ENCODE results near the gene MYO1F.
A peak's percentile ranks its signal among the peaks of the same experiment; 100 is the strongest.
"Not testable (repeated sequence)": the region's sequence is repeated elsewhere in the genome, so short reads cannot be mapped to it uniquely, and the experiment has no call there.

MYO1F gene

GRCh38 chr19:8564866-8565265 lies 12.4 kb downstream of the MYO1F start:
- not testable (repeated sequence) for DNase-seq (ENCODE audit: low spot score)

DNA sequence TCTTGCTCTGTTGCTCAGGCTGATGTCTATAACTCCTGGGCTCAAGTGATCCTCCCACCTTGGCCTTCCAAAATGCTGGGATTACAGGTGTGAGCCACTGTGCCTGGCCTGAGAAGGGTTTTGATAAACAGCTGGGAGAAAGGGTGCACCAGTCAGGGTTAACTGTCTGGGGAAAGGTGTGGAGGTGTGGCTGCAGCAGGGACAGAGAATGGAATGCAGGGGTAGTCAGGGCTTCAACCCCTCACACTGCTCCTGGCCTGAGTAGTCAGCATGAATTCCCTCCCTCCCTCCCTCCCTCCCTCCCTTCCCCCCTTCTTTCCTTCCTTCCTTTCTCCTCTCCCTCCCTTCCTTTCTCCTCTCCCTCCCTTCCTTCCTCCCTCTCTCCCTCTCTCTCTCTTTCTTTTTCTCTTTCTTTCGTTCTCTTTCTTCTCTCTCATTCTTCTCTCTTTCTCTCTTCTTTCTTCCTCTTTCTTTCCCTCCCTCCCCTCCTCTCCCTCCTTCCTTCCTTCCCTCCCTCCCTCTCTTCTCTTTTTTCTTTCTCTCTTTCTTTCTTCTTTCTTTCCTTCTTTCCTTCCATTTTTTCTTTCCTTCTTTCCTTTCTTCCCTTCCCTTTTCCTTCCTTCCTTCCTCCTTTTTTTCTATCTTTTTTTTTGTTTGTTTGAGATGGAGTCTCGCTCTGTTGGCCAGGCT lies 16.0 kb downstream of the MYO1F start:
- no peak for DNase-seq (ENCODE audit: low spot score)

- no peak for DNase-seq (ENCODE audit: low spot score)
These were observed 18.9 kb downstream of the MYO1F start for GRCh38 chr19:8558325-8558724.

DNA sequence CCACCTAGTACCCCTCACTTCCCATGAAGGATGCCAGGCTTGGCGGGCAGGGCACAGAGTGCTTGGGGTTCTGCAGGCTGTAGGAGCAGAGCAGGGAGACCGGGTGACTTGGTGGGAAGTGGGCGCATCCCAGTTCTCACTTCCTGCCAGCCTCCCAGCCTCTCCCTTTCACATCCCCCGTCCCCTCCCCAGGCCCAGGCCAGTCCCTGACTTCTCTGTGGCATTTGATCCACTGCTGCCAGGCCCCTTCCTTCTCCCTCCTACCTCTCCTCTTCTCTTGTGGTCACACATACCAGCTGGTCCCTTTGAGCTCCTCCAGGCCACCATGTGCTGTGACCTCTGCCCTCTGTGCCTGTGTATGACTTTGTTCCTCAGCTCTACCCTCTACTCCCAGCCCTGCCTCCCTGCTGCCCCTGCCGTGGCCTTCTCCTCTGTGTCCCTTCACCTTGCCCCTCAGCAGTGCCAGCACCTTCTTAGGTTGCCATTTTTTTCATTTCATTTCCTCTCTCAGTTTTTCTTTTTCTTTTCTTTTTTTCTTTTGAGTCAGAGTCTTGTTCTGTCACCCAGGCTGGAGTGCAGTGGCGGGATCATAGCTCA lies 19.5 kb downstream of the MYO1F start:
- DNase-seq (ENCODE audit: low spot score) = no peak

- DNase-seq (ENCODE audit: low spot score) = not testable (repeated sequence)
These were observed 23.5 kb downstream of the MYO1F start for GRCh38 chr19:8553729-8554128.

- no peak for DNase-seq (ENCODE audit: low spot score)
These were observed 24.4 kb downstream of the MYO1F start for GRCh38 chr19:8552810-8553209.

DNA sequence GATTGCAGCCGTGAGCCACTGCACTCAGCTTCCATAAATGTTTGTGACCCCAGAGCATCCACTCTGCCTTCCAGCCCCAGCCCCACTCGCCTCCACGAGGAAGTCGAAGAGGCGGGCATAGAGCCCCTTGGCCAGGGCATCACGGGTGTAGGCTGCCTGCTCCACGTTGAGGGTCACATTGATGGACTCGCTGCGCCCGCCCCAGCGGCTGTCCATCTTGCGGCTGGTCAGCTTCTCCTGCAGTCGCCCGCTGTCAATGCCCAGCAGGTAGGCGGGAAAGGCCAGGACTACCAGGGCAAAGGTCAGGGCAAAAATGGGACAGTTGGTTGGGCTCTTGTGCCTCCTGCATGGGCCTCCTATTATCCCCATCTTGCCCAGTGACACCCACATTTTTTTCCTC lies 27.2 kb downstream of the MYO1F start:
- DNase-seq (ENCODE audit: low spot score) = no peak

- no peak for DNase-seq (ENCODE audit: low spot score)
These were observed 31.5 kb downstream of the MYO1F start for GRCh38 chr19:8545743-8546142.

DNA sequence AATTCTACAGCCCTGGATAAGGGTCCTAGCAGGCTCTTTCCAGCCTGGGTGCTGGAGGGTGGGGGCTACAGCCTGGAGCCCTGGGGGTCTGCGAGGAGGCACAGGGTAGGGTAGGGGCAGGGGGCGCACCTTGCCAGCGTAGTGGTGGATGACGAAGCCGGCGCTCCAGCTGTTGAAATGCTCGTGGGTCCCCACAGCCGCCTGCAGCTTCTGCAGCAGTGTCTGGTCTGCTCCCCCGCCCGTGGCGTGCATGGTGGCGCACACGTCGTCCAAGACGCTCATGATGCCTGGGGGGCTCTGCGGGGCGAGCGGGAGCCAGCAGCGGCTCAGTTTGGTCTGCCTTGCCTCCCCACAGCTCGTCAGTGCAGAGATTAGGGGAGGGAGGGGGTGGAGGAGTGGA lies 33.1 kb downstream of the MYO1F start:
- no peak for DNase-seq (ENCODE audit: low spot score)

DNA sequence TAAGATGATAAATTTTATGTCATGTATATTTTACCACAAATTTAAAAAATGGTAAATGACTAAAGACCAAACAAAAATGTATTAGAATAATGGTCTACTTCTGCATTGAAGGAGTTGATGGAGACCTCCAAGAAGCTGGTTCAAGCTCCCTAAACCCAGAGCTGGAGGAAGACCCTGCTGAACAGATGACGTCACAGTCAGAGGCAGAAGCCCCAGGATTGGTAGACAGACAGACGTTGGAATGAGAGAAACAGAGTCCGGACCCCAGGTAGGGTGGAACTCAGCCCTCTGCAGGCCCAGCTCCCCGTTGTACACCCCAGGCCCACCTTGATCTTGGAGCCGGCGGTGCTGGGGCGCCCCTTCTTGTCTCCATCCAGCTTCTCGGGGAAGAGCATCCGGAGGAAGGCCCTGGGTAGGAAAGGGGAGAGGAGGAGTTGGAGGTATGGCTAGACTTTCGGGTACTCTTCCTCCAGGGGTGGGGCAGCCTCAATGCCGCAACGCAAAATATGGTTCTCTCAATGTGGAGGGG lies 37.6 kb downstream of the MYO1F start:
- DNase-seq (ENCODE audit: low spot score) = no peak

GRCh38 chr19:8537099-8537498 lies 40.1 kb downstream of the MYO1F start:
- no peak for DNase-seq (ENCODE audit: low spot score)

- no peak for DNase-seq (ENCODE audit: low spot score)
These were observed 41.0 kb downstream of the MYO1F start for GRCh38 chr19:8536282-8536681.

DNA sequence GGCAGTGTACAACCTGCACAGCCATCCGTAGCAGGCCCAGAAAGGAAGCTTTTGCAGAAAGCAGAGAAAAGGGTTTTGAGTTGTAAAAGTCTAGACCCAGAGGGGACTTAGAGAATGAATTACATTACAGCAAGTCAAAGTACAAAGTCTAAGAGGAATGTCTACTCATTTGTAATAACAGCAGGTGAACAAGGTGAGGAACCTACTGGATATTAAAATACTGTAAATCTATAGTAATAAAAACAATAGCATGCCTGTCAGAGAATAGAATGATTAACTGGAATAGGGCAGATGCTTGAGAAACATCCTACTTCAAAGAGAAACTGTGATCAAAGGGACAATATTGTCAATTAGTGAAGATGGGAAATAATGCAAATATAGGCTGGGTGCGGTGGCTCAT lies 45.0 kb downstream of the MYO1F start:
- DNase-seq (ENCODE audit: low spot score) = no peak

DNA sequence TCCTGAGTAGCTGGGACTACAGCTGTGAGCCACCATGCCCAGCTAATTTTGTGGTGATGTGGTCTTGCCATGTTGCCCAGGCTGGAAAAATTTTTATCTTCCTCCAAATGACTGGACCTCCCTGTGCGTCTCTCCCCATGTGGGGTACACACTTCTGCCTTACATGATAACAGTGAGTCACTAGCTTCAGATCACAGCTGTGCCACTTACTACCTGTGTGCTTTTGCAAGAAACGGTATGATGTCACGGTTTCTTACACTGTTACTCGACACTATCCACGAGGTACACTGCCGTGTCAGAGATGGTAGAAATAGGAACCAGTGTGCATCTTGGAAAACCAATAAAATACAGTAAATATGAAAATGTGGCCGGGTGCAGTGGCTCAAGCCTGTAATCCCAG lies 45.8 kb downstream of the MYO1F start:
- DNase-seq (ENCODE audit: low spot score) = no peak

DNA sequence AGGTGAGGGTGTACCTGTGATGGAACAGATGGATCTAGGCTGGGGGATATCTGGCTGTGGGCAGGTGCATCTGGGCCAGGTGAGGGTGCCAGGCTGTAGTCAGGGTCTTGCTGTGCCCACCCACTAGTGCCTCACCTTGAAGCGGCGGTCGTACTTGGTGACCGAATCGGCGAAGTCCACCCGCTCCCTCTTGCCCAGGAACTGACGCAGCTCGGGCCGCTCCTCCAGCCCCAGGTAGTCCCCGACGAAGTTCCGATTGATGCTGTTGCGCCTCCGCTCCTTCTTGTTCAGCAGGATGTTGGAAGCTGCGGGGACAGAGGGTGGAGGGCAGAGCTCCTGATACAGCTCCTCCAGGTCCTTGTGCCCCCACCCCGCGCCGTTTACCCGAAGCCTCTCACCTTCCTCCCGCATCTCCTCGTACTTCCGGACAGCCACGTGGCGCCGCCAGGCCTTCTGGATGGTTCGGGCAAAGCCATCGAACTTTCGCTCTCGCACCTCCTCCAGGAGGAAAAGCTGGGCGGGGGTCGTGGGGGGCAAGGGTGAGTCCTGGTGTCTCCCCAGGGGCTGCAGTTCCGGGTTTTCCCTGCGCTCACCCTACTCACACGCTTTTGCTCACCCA lies 47.1 kb downstream of the MYO1F start:
- no peak for DNase-seq (ENCODE audit: low spot score)

DNA sequence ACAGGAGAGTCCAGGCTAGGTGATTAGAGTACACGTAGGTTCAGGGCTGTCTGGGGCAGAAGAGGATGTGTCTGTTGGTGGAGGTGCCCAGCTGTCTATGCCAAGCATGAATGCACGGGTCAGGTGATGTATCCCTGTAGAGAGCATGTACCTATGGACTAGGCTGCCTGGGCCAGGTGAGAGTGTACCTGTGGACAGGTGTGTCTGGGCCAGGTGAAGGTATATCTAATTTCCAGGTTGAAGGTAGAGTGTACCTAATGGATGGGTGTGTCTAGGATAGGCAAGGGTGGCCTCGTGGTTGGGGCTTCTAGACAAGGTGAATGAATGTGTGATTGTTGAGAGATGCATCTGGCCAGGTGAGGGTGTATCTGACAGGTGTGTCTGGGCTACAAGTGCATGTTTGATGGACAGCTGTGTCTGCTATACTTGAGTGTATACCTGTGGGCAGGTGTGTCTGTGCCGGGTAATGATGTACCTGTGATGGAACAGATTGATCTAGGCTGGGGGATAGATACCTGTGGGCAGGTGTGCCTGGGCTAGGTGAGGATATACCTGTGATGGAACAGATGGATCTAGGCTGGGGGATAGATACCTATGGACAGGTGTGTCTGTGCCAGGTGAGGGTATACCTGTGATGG lies 47.8 kb downstream of the MYO1F start:
- no peak for DNase-seq (ENCODE audit: low spot score)

GRCh38 chr19:8528500-8528899 lies 48.7 kb downstream of the MYO1F start:
- DNase-seq (ENCODE audit: low spot score) = no peak

DNA sequence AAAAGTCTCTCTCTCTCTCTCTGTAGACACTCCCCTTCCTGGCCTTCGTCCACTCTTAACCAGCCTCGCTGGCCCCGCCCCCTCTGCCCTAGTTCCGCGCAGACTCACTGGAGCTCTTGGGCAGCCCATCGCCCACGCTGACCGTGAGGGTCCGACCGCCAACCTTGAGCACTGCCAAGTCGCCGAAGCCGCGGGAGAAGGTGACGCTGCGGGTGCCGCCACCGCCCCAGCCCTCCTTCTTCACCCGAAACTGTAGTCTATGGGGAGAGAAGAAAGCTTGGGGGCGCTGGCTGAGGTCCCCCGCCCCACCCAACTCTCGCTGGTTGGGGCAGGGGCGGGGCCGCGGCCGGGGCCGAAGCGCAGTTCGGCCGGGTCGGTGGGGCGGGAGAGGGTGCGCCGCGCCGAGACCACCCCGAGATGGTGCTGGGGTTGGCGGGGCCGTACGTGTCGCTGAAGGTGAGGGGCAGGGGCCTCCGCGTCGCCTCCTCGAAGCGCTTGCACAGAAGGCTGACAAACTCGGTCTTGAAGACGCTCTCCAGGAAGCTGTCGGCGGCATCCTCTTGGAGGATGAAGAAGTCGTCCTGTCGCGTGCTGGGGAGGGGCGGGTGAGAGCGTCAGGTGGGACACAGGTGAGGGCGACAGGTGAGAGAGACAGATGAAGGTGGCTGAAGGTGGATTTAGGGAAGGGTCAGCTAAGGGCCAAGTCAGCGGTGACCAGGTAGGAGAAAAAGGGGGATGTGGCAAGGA lies 50.7 kb downstream of the MYO1F start:
- peak; percentile 90 for DNase-seq (ENCODE audit: low spot score)

DNA sequence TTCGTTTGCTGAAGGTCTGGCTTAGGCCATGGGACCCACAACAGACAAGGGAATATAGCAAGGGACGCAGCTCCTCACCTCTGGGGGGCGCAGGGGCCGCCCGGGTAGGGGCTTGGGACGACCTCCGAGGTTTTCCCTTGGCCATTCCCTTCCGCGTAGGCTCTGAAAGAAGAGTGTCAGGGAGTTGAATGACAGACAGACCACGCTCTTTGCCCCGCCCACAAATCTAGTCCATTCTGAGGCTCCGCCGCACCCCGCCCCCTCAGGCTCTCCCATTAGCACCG lies 51.9 kb downstream of the MYO1F start:
- no peak for DNase-seq (ENCODE audit: low spot score)

DNA sequence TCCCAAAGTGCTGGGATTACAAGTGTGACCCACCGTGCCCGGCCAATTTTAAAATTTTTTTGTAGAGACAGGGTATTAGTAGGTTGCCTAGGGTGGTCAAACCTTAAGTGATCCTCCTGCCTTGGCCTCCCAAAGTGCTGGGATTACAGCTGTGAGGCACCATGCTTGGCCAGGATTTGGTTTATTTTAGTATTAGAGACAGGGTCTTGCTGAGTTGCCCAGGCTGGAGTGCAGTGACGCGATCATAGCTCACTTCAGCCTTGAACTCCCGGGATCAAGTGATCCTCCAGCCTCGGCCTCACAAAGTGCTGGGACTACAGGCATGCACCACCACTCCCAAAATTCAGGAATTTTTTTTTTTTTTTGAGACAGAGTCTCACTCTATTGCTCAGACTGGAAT lies 57.9 kb downstream of the MYO1F start:
- DNase-seq (ENCODE audit: low spot score) = no peak

DNA sequence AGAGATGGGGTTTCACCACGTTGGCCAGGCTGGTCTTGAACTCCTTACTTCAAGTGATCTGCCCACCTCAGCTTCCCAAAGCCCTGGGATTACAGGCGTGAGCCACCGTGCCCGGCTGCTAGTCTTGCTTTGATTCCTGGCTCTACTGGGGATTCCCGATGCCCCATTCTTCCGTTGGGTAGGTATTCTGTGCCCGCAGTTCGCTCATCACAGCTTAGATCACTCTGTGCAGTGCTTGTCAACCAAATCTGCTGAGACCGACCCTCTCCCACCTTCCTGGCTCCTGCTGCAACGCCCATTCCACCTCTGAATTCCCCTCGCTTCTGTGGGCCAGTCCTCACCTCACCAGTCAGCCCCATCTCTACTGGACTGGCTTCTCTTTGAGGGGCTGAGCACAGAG lies 58.7 kb downstream of the MYO1F start:
- no peak for DNase-seq (ENCODE audit: low spot score)

Data from LoVo (cell line).